ENCODE measurements around the gene FCRL6.

The FCRL6 gene

GRCh38 chr1:159823406-159823805 is 21.2 kb downstream of the FCRL6 start:
- peaks cover 62% of the 10 kb centered on the region for H3K4me1 Mint-ChIP-seq (ENCODE audit: low read depth)
- H3K4me3 Mint-ChIP-seq = no peak overlapping the region
- no peaks in the 10 kb centered on the region for H3K36me3 Mint-ChIP-seq (ENCODE audit: low read depth)
- H3K27me3 Mint-ChIP-seq = no peaks in the 10 kb centered on the region
- no peaks in the 10 kb centered on the region for H3K9me3 Mint-ChIP-seq
- H3K27ac Mint-ChIP-seq = no peak overlapping the region

DNA sequence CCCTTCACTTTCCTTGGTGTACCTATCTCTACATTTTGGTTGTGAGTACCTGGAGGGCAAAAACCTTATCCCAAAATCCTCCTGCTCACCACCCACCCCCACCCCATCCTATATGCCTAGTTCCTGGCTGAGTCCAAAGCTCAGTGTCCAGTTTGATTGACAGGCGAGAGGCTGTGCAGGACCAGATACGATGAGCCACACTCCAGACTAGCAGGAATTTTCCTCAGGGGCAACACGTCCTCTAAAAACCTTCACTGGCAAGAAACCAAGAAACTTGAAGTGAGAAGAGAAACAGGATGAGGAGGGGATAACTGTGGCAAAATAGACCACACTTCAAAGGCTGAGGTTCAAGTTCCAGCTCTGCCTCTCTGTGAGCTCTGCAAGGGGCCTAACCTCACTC is 23.4 kb downstream of the FCRL6 start:
- H3K36me3 Mint-ChIP-seq (ENCODE audit: low read depth) = no peaks in the 10 kb centered on the region
- H3K9me3 Mint-ChIP-seq = no peaks in the 10 kb centered on the region
- peaks cover 54% of the 10 kb centered on the region for H3K4me1 Mint-ChIP-seq (ENCODE audit: low read depth)
- no peak overlapping the region for H3K4me3 Mint-ChIP-seq
- no peaks in the 10 kb centered on the region for H3K27me3 Mint-ChIP-seq
- no peak overlapping the region for H3K27ac Mint-ChIP-seq

DNA sequence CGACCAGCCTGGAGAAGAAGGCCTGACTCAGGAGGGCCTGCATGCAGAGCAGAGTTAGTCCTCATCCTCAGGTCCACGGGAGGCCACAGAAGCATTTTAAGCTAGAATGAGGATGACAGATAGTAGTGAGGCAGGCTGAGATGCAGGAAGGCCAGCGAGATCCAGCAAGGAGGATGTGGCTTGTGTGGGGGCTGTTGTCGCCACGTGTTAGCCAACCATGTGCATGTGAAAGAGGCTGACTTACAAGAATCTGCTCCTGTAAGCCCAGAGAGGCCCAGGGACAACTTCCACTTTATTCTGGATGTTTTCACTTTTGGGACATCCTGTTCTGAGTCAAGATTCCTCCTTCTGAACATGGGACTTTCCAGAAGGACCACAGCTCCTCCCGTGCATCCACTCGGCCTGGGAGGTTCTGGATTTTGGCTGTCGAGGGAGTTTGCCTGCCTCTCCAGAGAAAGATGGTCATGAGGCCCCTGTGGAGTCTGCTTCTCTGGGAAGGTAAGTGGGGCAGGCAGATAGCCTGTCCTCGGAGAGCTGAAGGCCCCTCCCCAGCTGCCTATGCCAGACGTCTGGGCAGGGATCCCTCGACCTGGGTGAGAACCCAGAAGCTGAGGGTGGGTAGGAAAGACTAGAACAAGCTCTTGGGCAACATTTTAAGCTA is 24.4 kb downstream of the FCRL6 start, which contains the start of gene SLAMF8:
Gene SLAMF8, plus strand, starts transcription at position 433 of the 661 bp plus-strand sequence. Its CDS starts 26 bp downstream, at position 459.
- no peaks in the 10 kb centered on the region for H3K27me3 Mint-ChIP-seq
- H3K36me3 Mint-ChIP-seq (ENCODE audit: low read depth) = no peaks in the 10 kb centered on the region
- H3K27ac Mint-ChIP-seq = peak within 1 kb of the TSS; percentile 63
- H3K4me1 Mint-ChIP-seq (ENCODE audit: low read depth) = peaks cover 54% of the 10 kb centered on the region
- peak within 1 kb of the TSS; percentile 45 for H3K4me3 Mint-ChIP-seq
- no peaks in the 10 kb centered on the region for H3K9me3 Mint-ChIP-seq

- Mint-ChIP-seq H3K27ac (peak overlapping the region; percentile 60), H3K4me1 (ENCODE audit: low read depth) (peaks cover 54% of the 10 kb centered on the region), H3K9me3 (no peaks in the 10 kb centered on the region), H3K27me3 (no peaks in the 10 kb centered on the region), H3K36me3 (ENCODE audit: low read depth) (no peaks in the 10 kb centered on the region), H3K4me3 (peak overlapping the region; percentile 45)
Observed at GRCh38 chr1:159827102-159827490, 24.9 kb downstream of the FCRL6 start.

- no peak overlapping the region for H3K4me3 Mint-ChIP-seq
- no peaks in the 10 kb centered on the region for H3K27me3 Mint-ChIP-seq
- H3K9me3 Mint-ChIP-seq = no peaks in the 10 kb centered on the region
- H3K4me1 Mint-ChIP-seq (ENCODE audit: low read depth) = peaks cover 54% of the 10 kb centered on the region
- no peaks in the 10 kb centered on the region for H3K36me3 Mint-ChIP-seq (ENCODE audit: low read depth)
- H3K27ac Mint-ChIP-seq = no peak overlapping the region
Observed at GRCh38 chr1:159827549-159827948, 25.4 kb downstream of the FCRL6 start.

DNA sequence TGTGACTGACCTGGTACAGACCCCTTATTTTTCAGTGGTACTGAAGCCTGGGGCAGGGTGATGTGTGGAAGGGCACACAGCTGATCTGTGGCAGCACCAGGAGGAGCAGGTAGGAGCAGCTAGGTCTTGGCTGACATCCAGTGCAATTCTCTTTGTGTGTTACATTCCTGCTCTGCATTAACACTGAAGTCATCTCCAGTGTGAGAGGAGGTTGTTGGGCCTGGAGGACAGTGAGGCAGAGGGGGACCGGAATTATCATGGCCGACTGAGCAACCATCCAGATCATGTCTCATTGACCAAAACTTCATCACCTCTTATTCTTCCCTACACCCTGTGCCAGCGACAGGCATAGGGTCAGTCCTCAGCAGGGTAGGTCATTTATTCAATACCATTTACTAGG is 26.0 kb downstream of the FCRL6 start:
- H3K4me1 Mint-ChIP-seq (ENCODE audit: low read depth) = peaks cover 54% of the 10 kb centered on the region
- no peak overlapping the region for H3K27ac Mint-ChIP-seq
- no peak overlapping the region for H3K4me3 Mint-ChIP-seq
- no peaks in the 10 kb centered on the region for H3K36me3 Mint-ChIP-seq (ENCODE audit: low read depth)
- H3K27me3 Mint-ChIP-seq = no peaks in the 10 kb centered on the region
- no peaks in the 10 kb centered on the region for H3K9me3 Mint-ChIP-seq

DNA sequence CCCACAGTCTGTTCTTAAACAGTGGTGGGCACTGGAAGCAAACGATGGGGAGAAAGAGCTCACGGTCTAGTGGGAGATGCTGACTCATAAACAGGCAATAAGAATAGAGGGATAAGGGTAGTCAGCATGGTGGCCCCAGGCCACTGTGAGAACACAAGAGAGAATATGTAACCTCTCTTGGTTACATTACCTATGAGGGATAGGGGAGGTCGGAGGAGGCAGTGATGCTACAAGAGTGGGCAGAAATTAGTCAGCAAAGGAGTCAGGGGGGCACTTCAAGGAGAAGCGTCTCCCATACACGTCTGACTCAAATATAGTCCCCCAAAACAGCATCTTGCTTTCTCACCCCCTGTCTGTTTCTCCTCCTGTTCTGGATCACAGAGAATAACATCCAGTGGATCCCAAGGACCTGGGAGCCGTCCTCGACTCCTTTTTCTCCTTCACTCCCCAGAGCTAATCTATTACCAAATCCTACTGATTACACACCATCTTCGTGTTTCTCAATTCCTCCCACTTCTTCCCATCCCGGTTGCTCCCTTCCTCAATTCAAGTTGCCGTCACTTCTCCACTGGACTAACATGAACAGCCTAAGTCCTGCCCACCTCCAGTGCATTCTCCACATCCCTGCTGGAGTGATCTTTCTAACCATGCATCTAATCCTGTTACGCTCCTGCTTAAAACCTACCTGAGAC is 26.6 kb downstream of the FCRL6 start:
- Mint-ChIP-seq H3K4me1 (ENCODE audit: low read depth) (peaks cover 54% of the 10 kb centered on the region), H3K27ac (no peak overlapping the region), H3K36me3 (ENCODE audit: low read depth) (no peaks in the 10 kb centered on the region), H3K4me3 (no peak overlapping the region), H3K9me3 (no peaks in the 10 kb centered on the region), H3K27me3 (no peaks in the 10 kb centered on the region)

- Mint-ChIP-seq H3K4me1 (ENCODE audit: low read depth) (peaks cover 51% of the 10 kb centered on the region), H3K9me3 (no peaks in the 10 kb centered on the region), H3K27ac (no peak overlapping the region), H3K27me3 (no peaks in the 10 kb centered on the region), H3K36me3 (ENCODE audit: low read depth) (no peaks in the 10 kb centered on the region), H3K4me3 (no peak overlapping the region)
Observed at GRCh38 chr1:159829273-159829634, 27.1 kb downstream of the FCRL6 start.

GRCh38 chr1:159829822-159830465 is 27.8 kb downstream of the FCRL6 start:
- Mint-ChIP-seq H3K4me3 (no peak overlapping the region), H3K9me3 (no peaks in the 10 kb centered on the region), H3K36me3 (ENCODE audit: low read depth) (no peaks in the 10 kb centered on the region)

DNA sequence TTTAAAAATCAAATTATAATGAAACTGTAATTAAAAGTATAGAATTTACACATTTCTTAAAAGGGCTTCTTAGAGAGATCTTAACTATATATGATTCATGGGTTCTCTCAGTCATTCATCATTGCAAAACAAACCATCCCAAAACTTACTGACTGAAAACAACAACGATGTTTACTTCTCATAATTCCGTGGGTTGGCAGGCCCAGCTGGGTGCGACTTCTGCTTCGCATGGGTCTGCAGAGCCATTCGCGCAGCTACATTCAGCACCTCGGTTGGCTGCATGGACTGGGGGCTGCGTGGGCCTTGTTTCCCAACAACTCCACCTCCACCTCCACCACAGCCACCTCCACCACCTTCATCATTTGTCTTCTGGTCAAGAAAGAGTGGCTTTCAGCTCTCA is 28.6 kb downstream of the FCRL6 start:
- Mint-ChIP-seq H3K9me3 (no peaks in the 10 kb centered on the region), H3K27me3 (no peaks in the 10 kb centered on the region), H3K4me3 (no peak overlapping the region), H3K36me3 (ENCODE audit: low read depth) (no peaks in the 10 kb centered on the region), H3K27ac (no peak overlapping the region), H3K4me1 (ENCODE audit: low read depth) (peaks cover 36% of the 10 kb centered on the region)

More at GRCh38 chr1:159829822-159830465, 27.8 kb downstream of the FCRL6 start:
- Mint-ChIP-seq H3K27me3 (no peaks in the 10 kb centered on the region), H3K27ac (no peak overlapping the region), H3K4me1 (ENCODE audit: low read depth) (peaks cover 44% of the 10 kb centered on the region)

- no peaks in the 10 kb centered on the region for H3K27me3 Mint-ChIP-seq
- H3K9me3 Mint-ChIP-seq = no peaks in the 10 kb centered on the region
- H3K36me3 Mint-ChIP-seq (ENCODE audit: low read depth) = no peaks in the 10 kb centered on the region
- H3K4me1 Mint-ChIP-seq (ENCODE audit: low read depth) = peaks cover 27% of the 10 kb centered on the region
- no peak overlapping the region for H3K4me3 Mint-ChIP-seq
- H3K27ac Mint-ChIP-seq = no peak overlapping the region
Observed at GRCh38 chr1:159831412-159832141, 29.4 kb downstream of the FCRL6 start.

DNA sequence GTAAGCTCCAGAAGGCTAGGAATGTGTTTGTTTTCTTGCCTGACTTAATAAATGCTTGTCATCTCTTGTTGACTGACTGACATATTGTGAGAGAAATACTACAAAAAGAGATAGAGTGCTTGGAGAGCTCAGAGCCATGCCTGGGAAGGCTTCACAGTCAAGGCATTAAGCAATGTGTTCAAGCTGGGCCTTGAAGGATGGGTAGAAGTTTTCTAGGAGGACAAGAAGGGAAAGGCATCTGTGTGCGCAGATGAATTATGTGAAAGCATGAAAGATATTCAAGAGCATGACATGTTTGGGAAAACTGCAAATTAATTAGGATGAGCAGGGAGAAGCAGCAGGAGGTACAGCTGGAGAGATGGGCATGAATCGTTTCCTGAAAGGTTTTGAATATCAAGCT is 30.1 kb downstream of the FCRL6 start:
- Mint-ChIP-seq H3K4me1 (ENCODE audit: low read depth) (peaks cover 20% of the 10 kb centered on the region), H3K36me3 (ENCODE audit: low read depth) (no peaks in the 10 kb centered on the region), H3K4me3 (no peak overlapping the region), H3K9me3 (no peaks in the 10 kb centered on the region), H3K27me3 (no peaks in the 10 kb centered on the region), H3K27ac (no peak overlapping the region)

- Mint-ChIP-seq H3K36me3 (ENCODE audit: low read depth) (no peaks in the 10 kb centered on the region), H3K9me3 (no peaks in the 10 kb centered on the region), H3K4me3 (no peak overlapping the region), H3K27me3 (no peaks in the 10 kb centered on the region), H3K4me1 (ENCODE audit: low read depth) (peaks cover 22% of the 10 kb centered on the region), H3K27ac (no peak overlapping the region)
Observed at GRCh38 chr1:159835356-159835755, 33.2 kb downstream of the FCRL6 start.

DNA sequence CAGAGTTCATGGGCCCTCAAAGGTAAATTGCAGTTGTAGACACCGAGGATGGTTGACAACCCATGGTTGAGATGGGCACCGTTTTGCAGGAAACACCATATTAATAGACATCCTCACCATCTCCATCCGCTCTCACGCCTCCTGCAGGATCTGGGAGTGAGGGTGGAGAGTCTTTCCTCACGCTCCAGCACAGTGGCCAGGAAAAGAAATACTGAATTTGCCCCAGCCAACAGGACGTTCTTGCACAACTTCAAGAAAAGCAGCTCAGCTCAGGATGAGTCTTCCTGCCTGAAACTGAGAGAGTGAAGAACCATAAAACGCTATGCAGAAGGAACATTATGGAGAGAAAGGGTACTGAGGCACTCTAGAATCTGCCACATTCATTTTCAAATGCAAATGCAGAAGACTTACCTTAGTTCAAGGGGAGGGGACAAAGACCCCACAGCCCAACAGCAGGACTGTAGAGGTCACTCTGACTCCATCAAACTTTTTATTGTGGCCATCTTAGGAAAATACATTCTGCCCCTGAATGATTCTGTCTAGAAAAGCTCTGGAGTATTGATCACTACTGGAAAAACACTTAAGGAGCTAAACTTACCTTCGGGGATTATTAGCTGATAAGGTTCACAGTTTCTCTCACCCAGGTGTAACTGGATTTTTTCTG is 33.8 kb downstream of the FCRL6 start:
- no peak overlapping the region for H3K4me3 Mint-ChIP-seq
- no peaks in the 10 kb centered on the region for H3K27me3 Mint-ChIP-seq

More for the DNA sequence above, 33.8 kb downstream of the FCRL6 start:
- no peaks in the 10 kb centered on the region for H3K9me3 Mint-ChIP-seq
- H3K27ac Mint-ChIP-seq = no peak overlapping the region
- H3K36me3 Mint-ChIP-seq (ENCODE audit: low read depth) = no peaks in the 10 kb centered on the region
- H3K4me1 Mint-ChIP-seq (ENCODE audit: low read depth) = peaks cover 22% of the 10 kb centered on the region

Measured in stimulated activated naive CD8-positive, alpha-beta T cell treated with anti-CD3 and anti-CD28 coated beads, Interleukin-15, Interleukin-2, amounts not matched to agents 100 ng/mL and 50 ng/mL, for 24 hours (primary cell).